K562 (cell line): ENCODE measurements around the gene GIGYF2. TPM values are rescaled to one million over a fixed set of nuclear protein-coding genes. Genes with fewer than 3 reads are reported as not detected.

Experiments used
- ATAC-seq: fragments of 200-7000 bp; cut with Tn5 transposase; 3 replicates; pipeline ENCODE4 v1.9.1; 2020; ENCODE audit warnings: moderate library complexity
- BruUV-seq: library from RNA; stranded (reverse); fragments of 400-500 nt; replicated peaks from 2 replicates; lab custom pipeline; 2021; lab: Mats Ljungman, UMichigan
- CTCF ChIA-PET: fragments of 300-600 bp; formaldehyde crosslinking; extraction: SDS; loops from one replicate; lab custom pipeline; 2021; ENCODE audit warnings: low intra/inter-chr PET ratio; lab: Yijun Ruan, JAX
- POLR2A ChIA-PET: fragments of 300-600, 350-650 bp; sonication (Branson Sonifier 250); formaldehyde crosslinking; extraction: SDS; loops from one replicate; lab custom pipeline; 2021; ENCODE audit warnings: antibody characterized with exemption, inconsistent platforms; lab: Yijun Ruan, JAX
- DNase-seq, 4 experiments: peaks; one replicate each; pipeline versions ENCODE4 v3.0.0 to v3.0.0-alpha.2; 2011 to 2018; ENCODE audit warnings: low spot score in 3 of 4, mixed read lengths in 3 of 4; ENCODE audit errors: extremely low read depth in 1 of 4
- FAIRE-seq: peaks from 2 replicates; lab custom pipeline; 2011; peaks lifted over from hg19 to GRCh38; lab: Jason Lieb, UNC
- H2AFZ ChIP-seq: 2 replicates; pipeline ENCODE4 v1.6.0; 2011; ENCODE audit warnings: low read depth, low read length, control low read depth, inconsistent platforms
- H3K27ac ChIP-seq: fragments of 200-600 bp; 3 replicates; pipeline ENCODE4 v1.8.0; 2011; ENCODE audit warnings: low read depth, mild to moderate bottlenecking, control low read depth, inconsistent platforms, low read length, moderate library complexity, mixed read lengths; ENCODE audit errors: extremely low read depth
- H3K27me3 ChIP-seq, 2 experiments: fragments of 300-600 bp in 1 of 2; 2 replicates in 1 of 2; 3 replicates in 1 of 2; pipeline versions ENCODE4 v1.6.0 to v1.8.0; 2011; ENCODE audit warnings: inconsistent platforms in 2 of 2, low read length in 2 of 2, mild to moderate bottlenecking in 1 of 2, mixed read lengths in 1 of 2, moderate library complexity in 1 of 2; ENCODE audit not compliant: control insufficient read depth in 2 of 2, insufficient read depth in 2 of 2
- H3K36me3 ChIP-seq: fragments of 300-600 bp; 3 replicates; pipeline ENCODE4 v1.8.0; 2011; ENCODE audit warnings: mild to moderate bottlenecking, low read length, inconsistent platforms; ENCODE audit not compliant: control insufficient read depth, insufficient read depth
- H3K4me1 ChIP-seq, 2 experiments: fragments of 200-600 bp in 1 of 2; replicated peaks in 1 of 2; 2 replicates in 1 of 2; 3 replicates in 1 of 2; pipeline versions ENCODE4 v1.5.1 to v1.8.0; 2011; ENCODE audit warnings: inconsistent platforms in 2 of 2, low read length in 2 of 2, mild to moderate bottlenecking in 1 of 2, mixed read lengths in 1 of 2, moderate library complexity in 1 of 2; ENCODE audit not compliant: control insufficient read depth in 2 of 2, insufficient read depth in 2 of 2
- H3K4me2 ChIP-seq: 2 replicates; pipeline ENCODE4 v1.6.1; 2011; ENCODE audit warnings: low read length, control low read depth, inconsistent platforms, mixed read lengths; ENCODE audit not compliant: insufficient read depth
- H3K4me3 ChIP-seq: fragments of 200-600 bp; sonication (generic), shearing (Covaris generic); 2 replicates; pipeline ENCODE4 v1.5.1; 2016; ENCODE audit warnings: control low read depth, inconsistent platforms
- H3K79me2 ChIP-seq: fragments of 200-600 bp; 3 replicates; pipeline ENCODE4 v1.8.0; 2011; ENCODE audit warnings: low read length, inconsistent platforms; ENCODE audit not compliant: control insufficient read depth, insufficient read depth
- H3K9ac ChIP-seq, 2 experiments: 2 replicates each; pipeline versions ENCODE4 v1.6.0 to v1.6.1; 2011; ENCODE audit warnings: low read depth in 2 of 2, low read length in 2 of 2, control low read depth in 1 of 2, inconsistent platforms in 1 of 2, mild to moderate bottlenecking in 1 of 2, mixed read lengths in 1 of 2; ENCODE audit not compliant: insufficient read depth in 1 of 2
- H3K9me1 ChIP-seq: one replicate; pipeline ENCODE4 v1.6.0; 2011; ENCODE audit warnings: inconsistent platforms, mild to moderate bottlenecking, low read length, moderate library complexity; ENCODE audit not compliant: control insufficient read depth, insufficient read depth
- H3K9me3 ChIP-seq: replicated peaks from 2 replicates; pipeline ENCODE4 v1.5.1; 2011; ENCODE audit warnings: low read depth, low read length, inconsistent platforms; ENCODE audit not compliant: control insufficient read depth, insufficient read depth
- H4K20me1 ChIP-seq: replicated peaks from 2 replicates; pipeline ENCODE4 v1.6.1; 2011; ENCODE audit warnings: low read length, inconsistent platforms, mixed read lengths; ENCODE audit not compliant: control insufficient read depth, insufficient read depth
- GMEB1 ChIP-seq: fragments of 250-450 bp; sonication (Bioruptor Pico); IDR thresholded peaks from 2 replicates; pipeline ENCODE4 v1.4.0; 2020; ENCODE audit warnings: mild to moderate bottlenecking
- KAT7 ChIP-seq: sonication (generic); formaldehyde crosslinking; IDR thresholded peaks from 2 replicates; pipeline ENCODE4 v1.8.0; 2022; ENCODE audit warnings: missing genetic modification reagents, mild to moderate bottlenecking, borderline replicate concordance
- MAFG ChIP-seq: fragments of 450-650 bp; conservative IDR thresholded peaks from 2 replicates; pipeline ENCODE4 v1.6.1; 2016; ENCODE audit warnings: missing genetic modification characterization, missing compliant biosample characterization
- MTA1 ChIP-seq: fragments of 450-650 bp; IDR thresholded peaks from 2 replicates; pipeline ENCODE4 v1.6.1; 2017; ENCODE audit warnings: borderline replicate concordance
- WHSC1 ChIP-seq: IDR thresholded peaks from one replicate; pipeline ENCODE4 v1.6.1; 2012; ENCODE audit warnings: low read length, control low read depth, inconsistent platforms
- ZKSCAN3 ChIP-seq: fragments of 250-450 bp; sonication (Bioruptor Pico); IDR thresholded peaks from 2 replicates; pipeline ENCODE4 v1.4.0; 2020
- WGBS: fragments of 100-300 bp; shearing (Covaris generic); methylation state at CpG from one replicate; pipeline ENCODE4 v1.1.6; 2016; ENCODE audit warnings: low coverage, mixed read lengths; ENCODE audit not compliant: insufficient coverage; ENCODE audit errors: missing lambda C conversion rate; 5-methylcytosine and 5-hydroxymethylcytosine counted together
- in situ Hi-C: fragments of 300-500 bp; cut with MboI; formaldehyde crosslinking; loops from 4 replicates; pipeline ENCODE4 v1.15.0; 2018; ENCODE audit warnings: inconsistent platforms, mixed read lengths
- intact Hi-C: fragments of 100-400 bp; cut with micrococcal nuclease; formaldehyde crosslinking; loops from 2 replicates; pipeline ENCODE4 v1.14.2; 2022
- polyA plus RNA-seq, 8 experiments: library from polyadenylated mRNA; depleted of rRNA in 4 of 8; stranded (reverse) in 5 of 8; unstranded in 3 of 8; fragments of >200 nt; fragmentation: Nextera tagmentation in 2 of 8; fragmentation: Illumina TruSeq in 1 of 8; extraction: Ambion mirVana in 2 of 8; extraction: Trizol in 1 of 8; gene quantifications; 2 replicates each; pipeline versions ENCODE4 v1.2.1 to v1.2.3, GENCODE V29; 2011 to 2014; ENCODE audit warnings: inconsistent platforms in 1 of 8, missing spikeins in 1 of 8
- total RNA-seq, 7 experiments: library from RNA; depleted of rRNA in 6 of 7; stranded (reverse); fragments of >200 nt in 6 of 7; fragmentation: Illumina TruSeq in 2 of 7; extraction: Trizol in 2 of 7; gene quantifications; 2 replicates each; pipeline versions ENCODE4 v1.2.1 to v1.2.3, GENCODE V29; 2011 to 2021; ENCODE audit warnings: low replicate concordance in 1 of 7

GIGYF2 gene
- total and polyA plus RNA-seq, 9 of the 15 experiments (the other 6 are each of a cell fraction or from before 2014, with no cell fraction given): 12.7 to 52.7 (median 34.9) TPM

DNA sequence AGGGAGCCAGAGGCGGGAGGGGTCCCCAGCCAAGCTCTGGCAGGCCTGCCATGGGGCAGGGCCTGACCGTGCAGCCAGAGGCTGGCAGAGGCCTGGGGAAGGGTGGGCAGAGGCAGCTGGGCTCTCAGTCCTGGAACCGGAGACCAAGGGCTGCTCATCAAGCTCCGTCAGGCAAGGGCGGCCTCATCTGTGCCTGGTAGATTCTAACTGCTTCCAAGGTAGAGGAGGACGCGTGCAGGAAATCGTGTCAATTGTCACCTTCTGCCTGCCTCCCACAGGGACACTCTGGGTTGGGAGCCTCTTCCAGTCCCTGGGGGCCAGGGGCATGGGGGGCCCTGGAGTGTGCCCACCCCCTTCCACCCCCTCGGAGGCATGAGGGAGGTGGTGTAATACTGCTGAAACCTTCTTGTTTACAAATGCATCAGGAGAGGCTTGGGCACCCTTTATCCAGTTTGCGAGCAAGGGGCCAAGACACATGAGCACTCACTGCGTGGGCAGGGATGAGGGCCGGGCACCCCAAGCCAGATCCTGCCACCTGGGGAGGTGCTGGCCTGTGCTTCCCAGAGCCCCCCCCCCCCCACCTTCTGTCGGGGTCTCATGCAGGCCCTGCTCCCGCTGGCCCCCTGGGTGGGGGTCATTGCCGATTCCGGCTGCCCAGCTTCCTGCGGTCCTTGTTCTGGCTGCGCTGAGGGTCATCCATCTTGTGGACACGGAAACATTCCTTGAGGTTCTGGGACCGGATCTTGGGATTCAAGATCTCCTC is 181.9 kb downstream of the GIGYF2 start:
- Histone ChIP-seq H2AFZ (no peak overlapping the region), H3K9me1 (no peaks in the 10 kb centered on the region), H3K36me3 (no peaks in the 10 kb centered on the region), H3K79me2 (no peaks in the 10 kb centered on the region), H3K27me3 (peaks cover 8 to 24% of the 10 kb centered on the region in 2 experiments; a peak in 4 of 5 replicates), H4K20me1 (no peaks in the 10 kb centered on the region; the same call in 1 of the 2 replicates), H3K27ac (no peak overlapping the region), H3K4me1 (peaks cover under 1 to 10% of the 10 kb centered on the region in 2 experiments; a peak in 3 of 5 replicates), H3K4me3 (no peak overlapping the region), H3K9ac (no peak overlapping the region), H3K9me3 (no peaks in the 10 kb centered on the region), H3K4me2 (no peak overlapping the region)
- ATAC-seq: no peak
- DNase-seq: no peak
- ChIA-PET POLR2A (interaction anchor here (0.6 kb wide), 1 partner anchor 12 kb away, joined by 3 read pairs; no protein-coding TSS in a partner anchor), CTCF (no interaction called here)
- no peak for FAIRE-seq
- 34% methylated on average over 10 of the region's 20 CpGs for WGBS
- no peak for TF ChIP-seq KAT7
- TF ChIP-seq ZKSCAN3 (CRISPR knock-in tag): no peak
- TF ChIP-seq WHSC1: no peak
- no peak for TF ChIP-seq MTA1
- TF ChIP-seq MAFG: no peak
- no peak for TF ChIP-seq GMEB1 (CRISPR knock-in tag)
- in situ Hi-C loops: no loop called here
- intact Hi-C loops: no loop called here
- BruUV-seq: no TSS peak
